OCI-LY7 (cell line): ENCODE data around the gene MPDZ.

Experiments
- EZH2phosphoT487 ChIP-seq: fragments of 200-600 bp; sonication (generic); IDR thresholded peaks from 2 replicates; pipeline ENCODE4 v1.6.1; 2018; ENCODE audit warnings: low read depth, borderline replicate concordance, mild to moderate bottlenecking, mixed run types, antibody characterized with exemption, low read length, moderate library complexity, mixed read lengths
- TF ChIP-seq, protein P1 (sequence below): fragments of 200-600 bp; sonication (generic); conservative IDR thresholded peaks from 2 replicates; pipeline ENCODE4 v1.5.1; 2014; ENCODE audit warnings: mild to moderate bottlenecking, antibody characterized with exemption, low read length, moderate library complexity, mixed read lengths

DNA sequence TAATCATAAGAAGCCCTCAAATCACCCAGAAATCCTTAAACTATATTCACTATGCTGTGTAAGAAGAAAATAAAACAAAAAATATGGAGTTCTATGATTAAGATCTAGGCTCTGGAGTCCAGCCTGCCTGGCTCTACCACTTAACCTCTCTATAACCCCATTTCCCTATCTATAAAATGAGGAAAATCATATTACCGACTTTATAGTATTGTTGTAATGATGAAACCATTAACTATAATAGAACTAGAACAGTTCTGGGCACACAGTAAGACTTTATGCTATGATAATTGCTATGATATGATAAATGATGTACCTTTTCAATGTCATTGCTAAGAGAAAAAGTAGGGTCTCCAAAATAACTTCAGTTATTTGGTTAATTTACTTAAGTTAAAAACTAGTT lies 40.3 kb downstream of the MPDZ start:
- TF ChIP-seq EZH2phosphoT487: no peak
- TF ChIP-seq, protein P1, sequence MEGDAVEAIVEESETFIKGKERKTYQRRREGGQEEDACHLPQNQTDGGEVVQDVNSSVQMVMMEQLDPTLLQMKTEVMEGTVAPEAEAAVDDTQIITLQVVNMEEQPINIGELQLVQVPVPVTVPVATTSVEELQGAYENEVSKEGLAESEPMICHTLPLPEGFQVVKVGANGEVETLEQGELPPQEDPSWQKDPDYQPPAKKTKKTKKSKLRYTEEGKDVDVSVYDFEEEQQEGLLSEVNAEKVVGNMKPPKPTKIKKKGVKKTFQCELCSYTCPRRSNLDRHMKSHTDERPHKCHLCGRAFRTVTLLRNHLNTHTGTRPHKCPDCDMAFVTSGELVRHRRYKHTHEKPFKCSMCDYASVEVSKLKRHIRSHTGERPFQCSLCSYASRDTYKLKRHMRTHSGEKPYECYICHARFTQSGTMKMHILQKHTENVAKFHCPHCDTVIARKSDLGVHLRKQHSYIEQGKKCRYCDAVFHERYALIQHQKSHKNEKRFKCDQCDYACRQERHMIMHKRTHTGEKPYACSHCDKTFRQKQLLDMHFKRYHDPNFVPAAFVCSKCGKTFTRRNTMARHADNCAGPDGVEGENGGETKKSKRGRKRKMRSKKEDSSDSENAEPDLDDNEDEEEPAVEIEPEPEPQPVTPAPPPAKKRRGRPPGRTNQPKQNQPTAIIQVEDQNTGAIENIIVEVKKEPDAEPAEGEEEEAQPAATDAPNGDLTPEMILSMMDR: no peak
